Activated B cell treated with CpG ODN at 0.5 μM for 24 hours (primary cell): Measurements from ENCODE around the gene ZDHHC8. TPM values are rescaled to one million over a fixed set of nuclear protein-coding genes. Genes with fewer than 3 reads are reported as not detected.
"Not testable (repeated sequence)": the region's sequence is repeated elsewhere in the genome, so short reads cannot be mapped to it uniquely, and the experiment has no call there.

Source experiments
- ATAC-seq: fragments of 200-7000 bp; cut with Tn5 transposase; one replicate; pipeline ENCODE4 v1.10.0; 2021; ENCODE audit warnings: low read depth, mild to moderate bottlenecking, moderate library complexity
- CTCF ChIA-PET: fragments of 350-600 bp; sonication (Branson Sonifier 250); formaldehyde crosslinking; loops from one replicate; lab custom pipeline; 2021; ENCODE audit warnings: antibody characterized with exemption; lab: Charles Lee
- POLR2A ChIA-PET: fragments of 350-600 bp; sonication (Branson Sonifier 250); formaldehyde crosslinking; loops from one replicate; lab custom pipeline; 2021; ENCODE audit warnings: antibody characterized with exemption; lab: Charles Lee
- DNase-seq: peaks from one replicate; pipeline ENCODE4 v3.0.0; 2022
- H3K27ac Mint-ChIP-seq: one replicate; pipeline ENCODE4 v1.8.0; 2020; ENCODE audit warnings: mixed read lengths
- H3K27me3 Mint-ChIP-seq: one replicate; pipeline ENCODE4 v1.8.0; 2021; ENCODE audit warnings: mixed read lengths
- H3K36me3 Mint-ChIP-seq: one replicate; pipeline ENCODE4 v1.8.0; 2021; ENCODE audit warnings: low read depth, mixed read lengths
- H3K4me1 Mint-ChIP-seq: one replicate; pipeline ENCODE4 v1.8.0; 2021; ENCODE audit warnings: mixed read lengths
- H3K4me3 Mint-ChIP-seq: one replicate; pipeline ENCODE4 v1.8.0; 2020; ENCODE audit warnings: mild to moderate bottlenecking, mixed read lengths
- H3K9me3 Mint-ChIP-seq: one replicate; pipeline ENCODE4 v1.8.0; 2020; ENCODE audit warnings: mixed read lengths
- CTCF ChIP-seq: fragments of 200-600 bp; IDR thresholded peaks from one replicate; pipeline ENCODE4 v1.8.0; 2022; ENCODE audit warnings: antibody characterized with exemption, mild to moderate bottlenecking
- intact Hi-C: fragments of 100-400 bp; cut with micrococcal nuclease; formaldehyde crosslinking; loops from one replicate; pipeline ENCODE4 v1.15.1; 2024
- total RNA-seq: library from RNA; stranded (reverse); gene quantifications from 2 replicates; pipeline ENCODE4 v1.2.3, GENCODE V29; 2022

ZDHHC8 gene
- total RNA-seq, 1 donor from 2014 or later, result 65.6 TPM

- Mint-ChIP-seq H3K4me1 (no peaks in the 10 kb centered on the region), H3K36me3 (no peaks in the 10 kb centered on the region), H3K4me3 (no peak overlapping the region), H3K27me3 (peaks cover 16% of the 10 kb centered on the region), H3K9me3 (no peaks in the 10 kb centered on the region), H3K27ac (no peak overlapping the region)
- TF ChIP-seq CTCF, result no peak
- DNase-seq (no peak), ATAC-seq (no peak)
- intact Hi-C loops, result no loop called here
- CTCF ChIA-PET, result no interaction called here
- POLR2A ChIA-PET, result no interaction called here
These were observed 26.9 kb downstream of the ZDHHC8 start for GRCh38 chr22:20158391-20159036.

- Mint-ChIP-seq H3K36me3 (no peaks in the 10 kb centered on the region), H3K27me3 (peaks cover 16% of the 10 kb centered on the region), H3K4me1 (no peaks in the 10 kb centered on the region), H3K27ac (no peak overlapping the region), H3K4me3 (no peak overlapping the region), H3K9me3 (no peaks in the 10 kb centered on the region)
- no peak for DNase-seq
- intact Hi-C loops, result no loop called here
- ChIA-PET POLR2A (no interaction called here), CTCF (interaction anchor here (1.2 kb wide), 1 partner anchor 111 kb away, joined by 3 read pairs; no protein-coding TSS in a partner anchor)
- no peak for ATAC-seq
- no peak for TF ChIP-seq CTCF
These were observed 27.5 kb downstream of the ZDHHC8 start for GRCh38 chr22:20159076-20159475.

GRCh38 chr22:20159531-20159930 is 27.9 kb downstream of the ZDHHC8 start:
- POLR2A ChIA-PET, intact Hi-C loops, DNase-seq, H3K36me3 Mint-ChIP-seq, H3K4me3 Mint-ChIP-seq, ATAC-seq, H3K27ac Mint-ChIP-seq, H3K4me1 Mint-ChIP-seq, H3K9me3 Mint-ChIP-seq: not testable (repeated sequence)
- CTCF ChIA-PET, result interaction anchor here (1.2 kb wide), 1 partner anchor 110 kb away, joined by 3 read pairs; no protein-coding TSS in a partner anchor
- peaks cover 16% of the 10 kb centered on the region for H3K27me3 Mint-ChIP-seq

GRCh38 chr22:20160041-20160440 is 28.4 kb downstream of the ZDHHC8 start:
- ChIA-PET POLR2A (no interaction called here), CTCF (interaction anchor here (1.2 kb wide), 1 partner anchor 110 kb away, joined by 3 read pairs; no protein-coding TSS in a partner anchor)
- Mint-ChIP-seq H3K4me3 (no peak overlapping the region), H3K36me3 (no peaks in the 10 kb centered on the region), H3K27me3 (peaks cover 16% of the 10 kb centered on the region), H3K27ac (no peak overlapping the region), H3K4me1 (no peaks in the 10 kb centered on the region), H3K9me3 (no peaks in the 10 kb centered on the region)
- DNase-seq (no peak), ATAC-seq (no peak)
- TF ChIP-seq CTCF, result no peak
- intact Hi-C loops, result no loop called here

GRCh38 chr22:20164863-20165262 is 33.3 kb downstream of the ZDHHC8 start:
- Mint-ChIP-seq H3K4me1 (no peaks in the 10 kb centered on the region), H3K27ac (no peak overlapping the region), H3K27me3 (peaks cover 2% of the 10 kb centered on the region), H3K9me3 (no peaks in the 10 kb centered on the region), H3K36me3 (no peaks in the 10 kb centered on the region), H3K4me3 (no peak overlapping the region)
- DNase-seq (no peak), ATAC-seq (no peak)
- CTCF ChIA-PET, result no interaction called here
- intact Hi-C loops, result no loop called here
- TF ChIP-seq CTCF, result no peak
- POLR2A ChIA-PET, result no interaction called here
